ENCODE results near the gene ADD3.

ADD3 gene

GRCh38 chr10:110163841-110164240 is 156.1 kb downstream of the ADD3 start:
- Histone ChIP-seq H4K20me1 (ENCODE audit: insufficient read depth, low read length) (no peaks in the 10 kb centered on the region), H3K79me2 (ENCODE audit: insufficient read depth, low read length) (no peaks in the 10 kb centered on the region), H3K9me3 (ENCODE audit: insufficient read depth, low read length, severe bottlenecking) (no peaks in the 10 kb centered on the region), H3K27ac (ENCODE audit: low read length) (no peak overlapping the region), H2AFZ (ENCODE audit: low read depth, low read length) (no peak overlapping the region), H3K27me3 (ENCODE audit: insufficient read depth, low read length, poor library complexity) (peaks cover 50% of the 10 kb centered on the region), H3K9ac (ENCODE audit: low read depth, low read length) (no peak overlapping the region), H3K4me2 (ENCODE audit: insufficient read depth, low read length) (no peak overlapping the region), H3K4me3 (ENCODE audit: low read depth in 1 of 2, low read length in 2 of 2) (no peak overlapping the region), H3K4me1 (ENCODE audit: insufficient read depth, low read length) (no peaks in the 10 kb centered on the region), H3K36me3 (ENCODE audit: insufficient read depth, low read length) (no peaks in the 10 kb centered on the region)
- ATAC-seq (ENCODE audit: insufficient read depth, low read depth) (no peak), DNase-seq (no peak)
- TF ChIP-seq EZH2 (IDR thresholded peaks at IDR 0.05; ENCODE audit: borderline replicate concordance, low read depth, low read length, severe bottlenecking) (no peak), CTCF (IDR thresholded peaks at IDR 0.05; ENCODE audit: borderline replicate concordance, extremely low read depth, low read length, poor library complexity, severe bottlenecking) (no peak)

GRCh38 chr10:110165239-110165638 is 157.5 kb downstream of the ADD3 start:
- TF ChIP-seq CTCF (IDR thresholded peaks at IDR 0.05; ENCODE audit: borderline replicate concordance, extremely low read depth, low read length, poor library complexity, severe bottlenecking) (no peak), EZH2 (IDR thresholded peaks at IDR 0.05; ENCODE audit: borderline replicate concordance, low read depth, low read length, severe bottlenecking) (no peak)
- Histone ChIP-seq H3K4me1 (ENCODE audit: insufficient read depth, low read length) (no peaks in the 10 kb centered on the region), H3K36me3 (ENCODE audit: insufficient read depth, low read length) (no peaks in the 10 kb centered on the region), H3K4me2 (ENCODE audit: insufficient read depth, low read length) (no peak overlapping the region), H3K79me2 (ENCODE audit: insufficient read depth, low read length) (no peaks in the 10 kb centered on the region), H3K9me3 (ENCODE audit: insufficient read depth, low read length, severe bottlenecking) (no peaks in the 10 kb centered on the region), H3K4me3 (ENCODE audit: low read depth in 1 of 2, low read length in 2 of 2) (no peak overlapping the region), H2AFZ (ENCODE audit: low read depth, low read length) (no peak overlapping the region), H4K20me1 (ENCODE audit: insufficient read depth, low read length) (no peaks in the 10 kb centered on the region), H3K27me3 (ENCODE audit: insufficient read depth, low read length, poor library complexity) (peaks cover 57% of the 10 kb centered on the region), H3K9ac (ENCODE audit: low read depth, low read length) (no peak overlapping the region), H3K27ac (ENCODE audit: low read length) (no peak overlapping the region)
- DNase-seq (no peak), ATAC-seq (ENCODE audit: insufficient read depth, low read depth) (no peak)

- Histone ChIP-seq H3K27me3 (ENCODE audit: insufficient read depth, low read length, poor library complexity) (peaks cover 63% of the 10 kb centered on the region), H2AFZ (ENCODE audit: low read depth, low read length) (no peak overlapping the region), H3K9ac (ENCODE audit: low read depth, low read length) (no peak overlapping the region), H3K79me2 (ENCODE audit: insufficient read depth, low read length) (no peaks in the 10 kb centered on the region), H3K36me3 (ENCODE audit: insufficient read depth, low read length) (no peaks in the 10 kb centered on the region), H3K9me3 (ENCODE audit: insufficient read depth, low read length, severe bottlenecking) (no peaks in the 10 kb centered on the region), H3K4me3 (ENCODE audit: low read depth in 1 of 2, low read length in 2 of 2) (no peak overlapping the region), H4K20me1 (ENCODE audit: insufficient read depth, low read length) (no peaks in the 10 kb centered on the region), H3K4me1 (ENCODE audit: insufficient read depth, low read length) (no peaks in the 10 kb centered on the region), H3K27ac (ENCODE audit: low read length) (no peak overlapping the region), H3K4me2 (ENCODE audit: insufficient read depth, low read length) (no peak overlapping the region)
- no peak for DNase-seq
- no peak for TF ChIP-seq CTCF (IDR thresholded peaks at IDR 0.05; ENCODE audit: borderline replicate concordance, extremely low read depth, low read length, poor library complexity, severe bottlenecking)
- no peak for TF ChIP-seq EZH2 (IDR thresholded peaks at IDR 0.05; ENCODE audit: borderline replicate concordance, low read depth, low read length, severe bottlenecking)
- no peak for ATAC-seq (ENCODE audit: insufficient read depth, low read depth)
These were observed 159.4 kb downstream of the ADD3 start for GRCh38 chr10:110167149-110167548.

Data from DND-41 (cell line).